RWPE2 (cell line): ENCODE results near the gene KIAA1217.

Experiments
- ATAC-seq: fragments of 200-7000 bp; cut with Tn5 transposase; 3 replicates; pipeline ENCODE4 v1.9.1; 2021; ENCODE audit warnings: low read depth
- DNase-seq: peaks from one replicate; pipeline ENCODE4 v3.0.0-alpha.2; 2020; ENCODE audit warnings: low spot score
- H3K27ac ChIP-seq: fragments of 450-650 bp; 2 replicates; pipeline ENCODE4 v1.5.1; 2017; ENCODE audit warnings: mild to moderate bottlenecking; ENCODE audit not compliant: poor library complexity, severe bottlenecking
- H3K27me3 ChIP-seq: fragments of 250-450 bp; sonication (Bioruptor Pico); 2 replicates; pipeline ENCODE4 v1.5.1; 2021; ENCODE audit warnings: mild to moderate bottlenecking, moderate library complexity; ENCODE audit not compliant: insufficient read depth, poor library complexity, severe bottlenecking
- H3K36me3 ChIP-seq: fragments of 250-450 bp; sonication (Bioruptor Pico); 2 replicates; pipeline ENCODE4 v1.5.1; 2020; ENCODE audit warnings: low read depth, mild to moderate bottlenecking, moderate library complexity
- H3K4me1 ChIP-seq: fragments of 250-450 bp; sonication (Bioruptor Pico); 2 replicates; pipeline ENCODE4 v1.5.1; 2021; ENCODE audit warnings: mild to moderate bottlenecking, moderate library complexity; ENCODE audit not compliant: insufficient read depth, poor library complexity, severe bottlenecking
- H3K4me3 ChIP-seq: fragments of 250-450 bp; sonication (Bioruptor Pico); 2 replicates; pipeline ENCODE4 v1.5.1; 2021; ENCODE audit warnings: mild to moderate bottlenecking, moderate library complexity; ENCODE audit not compliant: severe bottlenecking
- H3K9me3 ChIP-seq: fragments of 250-450 bp; sonication (Bioruptor Pico); 2 replicates; pipeline ENCODE4 v1.5.1; 2021; ENCODE audit warnings: mild to moderate bottlenecking, moderate library complexity; ENCODE audit not compliant: severe bottlenecking
- CTCF ChIP-seq: fragments of 450-650 bp; IDR thresholded peaks from one replicate; pipeline ENCODE4 v1.5.1; 2017; ENCODE audit warnings: mild to moderate bottlenecking, moderate library complexity; ENCODE audit not compliant: poor library complexity, severe bottlenecking

KIAA1217 gene

GRCh38 chr10:24246365-24246764 lies 37.4 kb downstream of the KIAA1217 start:
- DNase-seq (no peak), ATAC-seq (no peak)
- H3K36me3 ChIP-seq: no peaks in the 10 kb centered on the region
- TF ChIP-seq CTCF: no peak
- no peaks in the 10 kb centered on the region for H3K9me3 ChIP-seq
- no peak overlapping the region for H3K27ac ChIP-seq
- no peak overlapping the region for H3K4me3 ChIP-seq
- H3K27me3 ChIP-seq: no peaks in the 10 kb centered on the region
- no peaks in the 10 kb centered on the region for H3K4me1 ChIP-seq

- DNase-seq: no peak
- Histone ChIP-seq H3K4me1 (peaks cover 3% of the 10 kb centered on the region), H3K4me3 (no peak overlapping the region), H3K27ac (no peak overlapping the region), H3K9me3 (no peaks in the 10 kb centered on the region), H3K36me3 (no peaks in the 10 kb centered on the region), H3K27me3 (no peaks in the 10 kb centered on the region)
- no peak for TF ChIP-seq CTCF
- no peak for ATAC-seq
Measured at GRCh38 chr10:24247841-24248240, 38.9 kb downstream of the KIAA1217 start.

GRCh38 chr10:24249829-24250415 lies 41.0 kb downstream of the KIAA1217 start:
- DNase-seq: no peak
- Histone ChIP-seq H3K27ac (peak overlapping the region; percentile 35), H3K36me3 (no peaks in the 10 kb centered on the region), H3K4me3 (no peak overlapping the region), H3K27me3 (no peaks in the 10 kb centered on the region), H3K9me3 (no peaks in the 10 kb centered on the region), H3K4me1 (peaks cover 14% of the 10 kb centered on the region)
- peak; percentile 75 for ATAC-seq
- peak; percentile 9 for TF ChIP-seq CTCF

GRCh38 chr10:24251547-24251946 lies 42.6 kb downstream of the KIAA1217 start:
- ATAC-seq (no peak), DNase-seq (no peak)
- Histone ChIP-seq H3K27me3 (no peaks in the 10 kb centered on the region), H3K4me3 (no peak overlapping the region), H3K27ac (no peak overlapping the region), H3K4me1 (peaks cover 16% of the 10 kb centered on the region), H3K9me3 (no peaks in the 10 kb centered on the region), H3K36me3 (no peaks in the 10 kb centered on the region)
- TF ChIP-seq CTCF: no peak

- Histone ChIP-seq H3K4me1 (peaks cover 23% of the 10 kb centered on the region), H3K36me3 (peaks cover 12% of the 10 kb centered on the region; the same call in 1 of the 2 replicates), H3K27ac (peak overlapping the region; percentile 92), H3K9me3 (no peaks in the 10 kb centered on the region), H3K27me3 (no peaks in the 10 kb centered on the region), H3K4me3 (no peak overlapping the region)
- ATAC-seq (peak; percentile 33; the same call in 1 of the 3 replicates), DNase-seq (no peak)
- no peak for TF ChIP-seq CTCF
Measured at GRCh38 chr10:24254180-24254579, 45.2 kb downstream of the KIAA1217 start.
